ENCODE measurements around the gene GABRB2. TPM values are rescaled to one million over a fixed set of nuclear protein-coding genes. Genes with fewer than 3 reads are reported as not detected.
"Not testable (repeated sequence)": the region's sequence is repeated elsewhere in the genome, so short reads cannot be mapped to it uniquely, and the experiment has no call there.

GABRB2 gene
- total RNA-seq, 1 experiment from 2014 or later, result not detected

DNA sequence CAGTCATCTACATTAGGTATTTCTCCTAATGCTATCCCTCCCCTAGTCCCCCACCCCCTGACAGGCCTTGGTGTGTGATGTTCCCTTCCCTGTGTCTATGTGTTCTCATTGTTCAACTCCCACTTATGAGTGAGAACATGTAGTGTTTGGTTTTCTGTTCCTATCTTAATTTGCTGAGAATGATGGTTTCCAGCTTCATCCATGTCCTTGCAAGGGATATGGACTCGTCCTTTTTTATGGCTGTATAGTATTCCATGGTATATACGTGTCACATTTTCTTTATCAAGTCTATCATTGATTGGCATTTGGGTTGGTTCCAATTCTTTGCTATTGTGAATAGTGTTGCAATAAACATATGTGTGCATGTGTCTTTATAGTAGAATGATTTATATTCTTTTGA, 249.1 kb downstream of the GABRB2 start:
- H3K36me3 ChIP-seq, H3K9me3 ChIP-seq, H3K4me3 ChIP-seq, DNase-seq, H3K27me3 ChIP-seq: not testable (repeated sequence)

DNA sequence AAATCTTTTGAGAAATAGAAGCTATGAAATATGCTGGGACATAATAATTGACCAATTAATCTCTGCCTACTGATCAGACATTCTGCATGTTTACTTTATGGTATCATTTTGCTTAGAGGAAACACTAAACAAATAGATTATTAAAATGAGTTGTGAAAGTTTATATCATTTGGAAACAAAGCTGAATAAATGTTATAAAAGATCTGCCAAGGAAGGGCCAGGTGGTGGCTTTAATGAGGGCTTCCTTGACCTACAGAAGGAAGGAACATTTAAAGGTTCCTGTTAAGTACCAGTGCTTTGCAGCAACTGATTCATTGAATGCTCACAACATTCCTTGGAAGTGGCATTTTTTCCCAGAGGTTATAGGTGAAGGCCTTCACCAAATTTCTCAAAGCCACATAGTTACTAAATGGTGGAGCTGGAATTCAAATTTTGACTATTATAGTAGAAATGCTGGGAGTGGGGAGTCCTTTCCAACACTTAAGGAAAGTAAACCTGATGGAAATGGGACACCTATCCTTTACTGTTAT, 250.7 kb downstream of the GABRB2 start:
- Histone ChIP-seq H3K9me3 (no peaks in the 10 kb centered on the region), H3K4me3 (no peak overlapping the region), H3K36me3 (no peaks in the 10 kb centered on the region), H3K27me3 (no peaks in the 10 kb centered on the region)
- DNase-seq, result no peak

DNA sequence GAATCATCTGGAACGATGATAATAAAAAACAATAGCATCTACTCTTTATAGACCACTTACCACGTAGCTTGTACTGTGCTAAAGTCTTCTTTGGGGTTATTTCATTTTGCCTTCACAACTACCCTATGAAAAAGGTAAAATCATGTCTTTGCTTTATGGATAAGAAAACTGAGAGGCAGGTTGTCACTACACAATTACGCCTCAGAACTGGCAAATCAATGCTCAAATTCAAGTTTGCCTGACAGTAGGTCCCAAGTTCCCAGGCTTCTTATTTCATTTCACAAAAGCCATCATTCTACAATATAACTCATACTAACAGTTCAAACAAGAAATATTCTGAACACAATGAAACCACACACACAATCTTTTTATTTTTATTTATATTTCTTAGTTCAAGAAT, 258.5 kb downstream of the GABRB2 start:
- H3K9me3 ChIP-seq, result no peaks in the 10 kb centered on the region

DNA sequence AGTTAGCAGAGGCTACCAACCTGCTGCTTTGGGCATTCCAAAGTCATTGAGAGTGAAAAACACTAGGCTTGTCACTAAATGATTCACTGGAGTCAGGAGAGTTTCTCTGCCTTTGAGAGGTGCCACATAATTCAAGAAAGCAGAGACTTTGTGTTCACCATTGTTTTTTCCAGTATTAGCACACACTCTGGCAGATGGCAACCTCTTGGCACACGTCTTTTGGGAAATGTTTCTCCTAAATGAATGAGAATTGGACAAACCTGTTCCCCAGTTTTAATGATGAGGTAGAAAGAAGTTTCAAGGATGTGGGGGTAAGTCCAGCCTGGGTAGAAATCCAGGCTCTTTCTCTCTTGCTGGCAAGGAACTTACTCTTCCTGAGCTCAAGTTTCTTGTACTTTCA, 259.1 kb downstream of the GABRB2 start:
- Histone ChIP-seq H3K9me3 (no peaks in the 10 kb centered on the region), H3K36me3 (no peaks in the 10 kb centered on the region), H3K27me3 (no peaks in the 10 kb centered on the region; the same call in 1 of the 2 replicates), H3K4me3 (no peak overlapping the region)
- no peak for DNase-seq

More for the DNA sequence above, 258.5 kb downstream of the GABRB2 start:
- Histone ChIP-seq H3K27me3 (no peaks in the 10 kb centered on the region; the same call in 1 of the 2 replicates), H3K4me3 (no peak overlapping the region), H3K36me3 (no peaks in the 10 kb centered on the region)
- no peak for DNase-seq

DNA sequence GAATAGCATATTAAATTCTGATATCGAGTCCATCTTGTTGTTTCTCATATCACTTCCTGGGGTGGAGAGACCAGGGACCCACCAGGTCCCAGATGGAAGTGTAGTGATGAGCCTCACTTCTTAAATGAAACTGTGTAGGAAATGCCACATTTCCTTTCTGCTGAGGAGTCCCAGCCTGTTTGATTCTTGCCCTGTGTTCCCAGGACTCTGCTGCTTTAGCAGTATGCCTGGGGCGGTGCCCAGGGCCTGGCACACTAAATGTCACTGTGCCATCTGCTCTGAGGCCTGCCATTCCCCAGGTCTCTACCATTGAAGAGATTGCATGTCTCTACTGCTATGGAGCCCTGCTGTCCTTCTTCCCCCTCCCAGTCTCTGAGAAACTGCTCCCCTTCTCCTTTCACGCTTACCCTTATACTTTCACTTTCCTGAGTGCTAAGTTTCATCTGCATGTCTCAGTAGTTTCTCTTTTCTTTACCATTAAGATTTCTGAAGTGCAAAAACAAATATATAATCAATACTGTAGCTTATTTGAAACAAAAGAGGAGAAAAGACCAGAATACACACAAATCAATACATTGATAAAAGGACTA, 260.4 kb downstream of the GABRB2 start:
- no peaks in the 10 kb centered on the region; the same call in 1 of the 2 replicates for H3K27me3 ChIP-seq
- no peak for DNase-seq

DNA sequence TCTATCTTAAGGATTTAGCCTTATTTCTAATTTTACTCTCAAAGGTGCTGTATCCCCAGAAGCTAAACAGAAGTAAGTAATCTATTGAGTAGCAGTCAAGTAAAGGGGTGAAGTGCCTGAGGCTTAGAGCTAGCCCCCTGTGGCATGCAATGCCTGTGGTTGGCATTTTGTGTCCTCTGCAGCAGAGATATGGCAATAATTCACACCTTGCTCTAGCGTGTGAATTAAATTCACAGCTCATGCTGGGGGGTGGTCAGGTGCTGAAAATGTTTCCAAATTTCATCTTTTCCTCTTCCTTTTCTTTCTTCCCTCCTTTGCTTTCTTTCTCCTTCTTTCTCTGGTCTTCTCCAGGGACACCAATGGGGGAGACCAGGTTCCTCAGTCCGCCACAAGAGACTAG, 262.1 kb downstream of the GABRB2 start:
- Histone ChIP-seq H3K9me3 (no peaks in the 10 kb centered on the region), H3K36me3 (no peaks in the 10 kb centered on the region), H3K4me3 (no peak overlapping the region), H3K27me3 (no peaks in the 10 kb centered on the region; the same call in 1 of the 2 replicates)
- no peak for DNase-seq

More for the DNA sequence above, 260.4 kb downstream of the GABRB2 start:
- H3K9me3 ChIP-seq, result no peaks in the 10 kb centered on the region
- no peak overlapping the region for H3K4me3 ChIP-seq
- no peaks in the 10 kb centered on the region for H3K36me3 ChIP-seq

DNA sequence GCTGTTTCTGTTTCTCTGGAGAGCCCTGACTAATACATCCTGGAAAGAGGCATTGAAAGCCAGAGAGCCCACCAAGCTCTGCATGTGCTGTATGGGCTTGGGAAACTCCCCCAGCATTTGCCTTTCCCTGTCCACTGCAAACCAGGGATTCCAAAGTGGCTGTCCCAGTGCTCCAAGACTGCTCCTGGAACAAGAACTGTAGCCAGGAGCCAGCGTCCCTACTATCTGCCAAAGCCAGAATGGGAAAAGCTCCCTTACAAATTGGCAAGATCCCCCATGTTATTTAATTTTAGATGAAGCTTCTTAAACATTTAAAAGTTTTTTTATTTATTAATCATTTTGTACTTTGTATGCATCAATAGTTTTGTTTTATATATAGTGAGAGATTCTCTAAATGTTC, 263.2 kb downstream of the GABRB2 start:
- Histone ChIP-seq H3K4me3 (no peak overlapping the region), H3K36me3 (no peaks in the 10 kb centered on the region), H3K27me3 (no peaks in the 10 kb centered on the region), H3K9me3 (no peaks in the 10 kb centered on the region)
- no peak for DNase-seq

DNA sequence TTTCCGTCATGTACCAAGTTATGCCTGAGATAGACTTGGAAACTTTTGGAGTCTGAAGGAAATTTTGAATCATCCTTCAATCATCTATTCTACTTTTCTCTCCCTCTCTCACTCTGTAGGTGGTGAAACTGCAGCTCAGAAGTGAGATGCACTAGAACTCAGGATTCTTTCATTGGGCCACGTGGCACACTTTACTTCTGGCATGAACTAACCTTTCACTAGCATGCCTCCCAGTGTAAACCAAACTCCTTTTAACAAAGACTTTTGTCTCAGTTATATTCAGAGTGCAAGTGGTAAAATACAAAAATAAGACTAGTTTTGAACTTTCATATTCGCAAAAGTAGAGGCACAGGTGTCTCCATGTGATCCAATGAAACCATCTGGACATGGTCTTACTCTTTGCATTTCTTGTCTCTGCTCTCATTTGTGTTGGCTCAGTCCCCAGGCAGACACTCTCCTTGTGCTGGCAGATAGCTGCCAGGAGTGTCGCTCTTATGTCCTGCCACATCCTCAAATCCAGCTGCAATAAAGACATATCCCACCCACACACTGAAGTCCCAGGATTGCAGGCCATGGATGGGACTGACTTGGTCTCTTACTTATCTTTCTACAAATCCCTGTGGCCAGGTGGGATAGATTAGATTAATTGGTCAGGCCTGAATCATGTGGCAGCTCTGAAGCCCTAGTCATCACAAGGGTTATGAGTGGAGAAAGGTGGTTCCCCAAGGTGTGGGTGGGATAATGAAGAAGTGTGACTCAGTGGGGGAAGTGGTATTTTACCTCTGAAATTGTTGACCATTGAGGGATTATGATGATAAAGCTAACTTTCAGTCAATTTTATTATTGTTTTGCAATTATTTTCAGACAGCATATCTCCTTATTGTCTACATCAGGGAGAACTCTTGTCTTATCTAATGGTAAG, 267.5 kb downstream of the GABRB2 start:
- Histone ChIP-seq H3K27me3 (no peaks in the 10 kb centered on the region), H3K36me3 (no peaks in the 10 kb centered on the region), H3K9me3 (no peaks in the 10 kb centered on the region), H3K4me3 (no peak overlapping the region)
- DNase-seq, result no peak

DNA sequence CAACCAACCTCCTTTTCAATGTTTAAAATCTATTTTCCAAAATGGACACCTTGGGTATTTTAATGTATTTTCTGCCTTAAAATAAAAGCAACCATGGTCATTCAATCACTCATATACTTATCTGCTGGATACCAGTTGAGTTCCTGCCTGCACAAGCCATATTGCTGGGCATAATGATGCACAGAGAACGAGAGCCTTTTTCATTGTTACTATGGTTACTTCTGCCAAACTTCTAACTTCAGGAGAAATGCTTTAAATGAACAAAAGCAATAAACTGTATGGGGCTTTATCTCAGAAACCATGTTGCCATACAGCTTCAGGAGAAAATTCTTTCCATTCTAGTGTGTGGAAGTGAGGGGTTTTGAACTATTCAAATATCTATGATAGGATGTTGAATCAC, 269.5 kb downstream of the GABRB2 start:
- no peaks in the 10 kb centered on the region for H3K9me3 ChIP-seq
- no peaks in the 10 kb centered on the region for H3K27me3 ChIP-seq
- DNase-seq, result no peak
- H3K36me3 ChIP-seq, result no peaks in the 10 kb centered on the region
- H3K4me3 ChIP-seq, result no peak overlapping the region

DNA sequence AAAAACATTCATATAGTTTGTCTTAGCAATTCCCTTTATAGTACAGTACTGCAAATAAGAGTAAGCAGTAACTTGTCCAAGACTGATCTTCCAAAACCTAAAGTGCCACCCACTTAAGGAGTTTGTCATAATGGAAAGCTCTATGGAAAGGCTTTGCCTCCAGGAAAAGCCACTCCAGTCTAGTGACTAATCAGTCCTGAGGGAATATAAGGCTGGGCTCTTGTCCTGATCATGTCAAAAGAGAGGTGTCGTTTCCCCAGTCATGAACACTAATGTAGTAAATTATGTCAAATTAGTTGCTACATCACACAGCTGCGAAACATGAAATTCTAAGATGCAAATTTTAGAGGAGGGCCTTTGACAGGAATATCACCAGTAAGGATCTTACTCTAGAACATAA, 271.6 kb downstream of the GABRB2 start:
- DNase-seq, result no peak
- Histone ChIP-seq H3K9me3 (no peaks in the 10 kb centered on the region), H3K36me3 (no peaks in the 10 kb centered on the region), H3K27me3 (no peaks in the 10 kb centered on the region), H3K4me3 (no peak overlapping the region)

DNA sequence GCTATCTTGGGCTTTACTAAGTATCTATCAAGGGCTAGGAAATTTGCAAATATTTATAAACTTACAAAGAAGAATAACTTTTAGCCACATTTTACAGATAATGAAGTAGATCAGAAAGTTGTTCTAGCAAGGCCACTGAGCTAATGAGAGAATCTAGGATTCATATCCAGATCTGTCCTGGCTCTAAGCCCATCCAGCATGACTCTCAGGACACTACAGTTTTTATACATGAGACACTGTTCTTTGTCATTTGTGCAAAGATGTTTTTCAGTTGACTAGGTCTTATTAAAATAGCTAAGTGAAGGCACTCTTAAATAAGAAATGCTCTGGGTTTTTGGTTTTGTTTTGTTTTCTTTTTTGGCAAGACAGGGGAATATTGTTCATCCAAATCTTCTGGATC, 273.1 kb downstream of the GABRB2 start:
- DNase-seq, result no peak
- Histone ChIP-seq H3K36me3 (no peaks in the 10 kb centered on the region), H3K27me3 (no peaks in the 10 kb centered on the region), H3K9me3 (no peaks in the 10 kb centered on the region), H3K4me3 (no peak overlapping the region)

DNA sequence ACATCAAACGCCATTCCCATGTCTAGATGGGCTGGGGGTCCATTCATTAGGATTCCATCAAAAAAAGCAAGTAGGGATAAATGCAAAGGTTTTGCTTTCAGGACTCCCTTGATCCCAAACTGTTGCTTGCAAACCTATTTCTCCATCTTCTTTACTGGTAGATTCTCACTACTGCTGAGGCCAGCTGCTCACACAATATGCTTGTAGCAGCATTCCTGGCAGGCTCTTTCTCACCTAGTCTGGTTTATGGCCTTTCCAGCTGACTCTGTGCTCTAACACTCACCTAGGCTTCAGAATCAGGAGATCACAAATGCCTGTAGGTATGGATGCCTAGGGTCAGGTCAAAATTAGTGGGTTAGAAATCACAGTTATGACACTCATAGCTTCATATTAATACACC, 274.7 kb downstream of the GABRB2 start:
- no peak for DNase-seq
- H3K4me3 ChIP-seq, result no peak overlapping the region
- H3K9me3 ChIP-seq, result no peaks in the 10 kb centered on the region
- no peaks in the 10 kb centered on the region for H3K27me3 ChIP-seq
- no peaks in the 10 kb centered on the region for H3K36me3 ChIP-seq

DNA sequence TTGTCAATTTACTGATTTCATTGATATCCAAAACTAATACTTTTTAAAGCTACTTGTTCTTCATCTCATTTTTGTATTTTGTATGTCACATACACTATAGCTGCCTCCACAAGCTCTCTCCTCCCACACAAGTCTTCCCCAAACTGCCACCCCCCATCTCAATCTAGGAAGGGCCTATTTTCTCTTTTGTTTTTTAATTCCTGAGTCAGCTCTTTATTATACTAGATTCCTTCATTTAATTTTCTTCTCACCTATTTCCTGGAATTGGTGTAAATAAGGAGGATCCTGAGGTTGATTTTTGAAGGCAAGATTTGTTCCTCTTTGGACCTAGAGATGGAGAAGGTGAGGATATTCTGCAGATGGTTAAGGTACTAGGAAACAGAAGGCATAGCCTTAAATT, 277.4 kb downstream of the GABRB2 start:
- no peaks in the 10 kb centered on the region for H3K27me3 ChIP-seq
- no peaks in the 10 kb centered on the region for H3K9me3 ChIP-seq
- DNase-seq, result no peak

DNA sequence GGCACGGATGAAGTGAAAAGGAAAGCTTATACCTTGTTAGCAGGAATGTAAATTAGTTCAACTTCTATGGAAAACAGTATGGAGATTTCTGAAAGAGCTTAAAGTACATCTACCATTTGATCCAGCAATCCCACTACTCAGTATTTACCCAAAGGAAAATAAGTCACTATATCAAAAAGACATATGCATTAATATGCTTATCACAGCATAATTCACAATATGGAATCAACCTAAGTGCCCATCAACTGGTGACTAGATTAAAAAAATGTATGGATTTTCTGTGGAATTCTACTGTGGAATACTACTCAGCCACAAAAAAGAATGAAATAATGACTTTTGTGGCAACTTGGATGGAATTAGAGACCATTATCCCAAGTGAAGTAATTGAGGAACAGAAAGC, 279.6 kb downstream of the GABRB2 start:
- Histone ChIP-seq H3K36me3 (no peaks in the 10 kb centered on the region), H3K9me3 (no peaks in the 10 kb centered on the region), H3K27me3 (no peaks in the 10 kb centered on the region), H3K4me3 (no peak overlapping the region)
- DNase-seq, result no peak

More for the DNA sequence above, 277.4 kb downstream of the GABRB2 start:
- H3K4me3 ChIP-seq, result no peak overlapping the region
- no peaks in the 10 kb centered on the region for H3K36me3 ChIP-seq

DNA sequence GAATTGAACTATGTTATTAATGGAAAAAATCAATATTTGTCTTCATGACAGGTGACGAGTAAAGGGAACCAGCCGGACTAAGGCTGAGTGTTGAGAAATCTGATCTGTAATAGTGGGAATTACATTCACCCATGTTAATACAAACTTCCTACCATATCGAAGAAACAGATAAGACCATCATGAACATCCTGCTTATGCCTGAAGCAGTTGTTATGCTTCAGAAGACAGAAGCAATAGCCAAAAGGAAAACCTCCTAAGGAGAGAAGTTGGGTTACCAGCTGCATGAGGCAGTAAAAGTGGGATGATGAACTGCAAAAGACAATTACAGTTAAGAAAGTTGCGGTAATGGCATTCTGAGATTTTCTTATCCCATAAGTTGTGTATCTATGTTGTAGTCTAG, 281.5 kb downstream of the GABRB2 start:
- no peak overlapping the region for H3K4me3 ChIP-seq
- H3K36me3 ChIP-seq, result no peaks in the 10 kb centered on the region
- no peaks in the 10 kb centered on the region for H3K27me3 ChIP-seq
- no peaks in the 10 kb centered on the region for H3K9me3 ChIP-seq
- no peak for DNase-seq

DNA sequence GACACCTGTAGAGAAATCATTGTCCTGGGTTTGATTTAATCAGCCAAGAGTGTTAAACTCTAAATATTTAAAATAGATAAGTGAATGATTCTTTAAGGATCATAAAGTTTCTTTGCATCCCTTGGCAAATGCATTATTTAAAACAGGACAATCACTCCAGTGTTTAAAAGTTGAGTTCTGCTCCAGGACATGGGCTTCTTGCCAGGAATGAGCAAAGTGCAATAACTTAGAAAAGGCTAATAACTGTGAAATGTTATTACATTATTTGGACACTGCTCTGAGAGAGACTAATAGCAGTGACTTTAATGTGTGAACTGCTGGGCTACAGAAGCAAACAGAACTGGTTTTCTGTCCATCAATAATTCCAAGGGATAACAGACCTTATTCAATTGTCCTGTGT, 283.3 kb downstream of the GABRB2 start:
- no peak overlapping the region for H3K4me3 ChIP-seq
- no peaks in the 10 kb centered on the region for H3K36me3 ChIP-seq
- no peaks in the 10 kb centered on the region for H3K27me3 ChIP-seq
- no peaks in the 10 kb centered on the region for H3K9me3 ChIP-seq
- no peak for DNase-seq

DNA sequence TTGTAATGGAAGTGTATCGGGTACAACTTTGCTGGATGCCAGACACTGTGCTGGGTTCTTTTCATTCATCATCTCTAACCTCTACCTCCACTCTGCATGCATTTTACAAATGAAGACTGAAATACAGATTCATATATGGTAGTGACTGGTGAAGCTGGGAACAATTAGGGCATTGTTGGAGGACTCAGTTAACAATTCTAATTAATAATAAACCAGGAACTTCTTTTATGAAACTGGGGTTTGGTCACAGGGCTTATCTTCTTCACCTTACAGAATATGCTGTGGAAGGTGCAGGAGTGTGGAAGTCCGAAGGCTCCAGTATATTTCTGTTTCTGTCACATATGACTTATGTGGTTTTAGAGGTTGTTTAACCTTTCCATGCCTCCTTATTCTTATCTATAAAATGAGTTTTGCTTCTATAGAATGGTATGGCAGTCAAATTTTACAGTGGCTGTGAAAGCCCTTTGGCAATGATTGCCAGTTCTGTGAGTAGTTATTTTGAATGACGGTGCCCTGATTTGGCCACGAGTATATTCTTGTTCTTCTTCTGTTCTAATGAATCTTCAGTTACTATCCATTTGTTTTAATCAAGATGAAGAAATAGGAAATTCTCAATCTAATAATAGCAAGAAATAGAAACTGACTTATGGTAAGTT, 284.7 kb downstream of the GABRB2 start:
- H3K27me3 ChIP-seq, result 0 out of 2 replicates have a peak, but pooled peaks cover 3% of the 10 kb centered on the region
- H3K4me3 ChIP-seq, result no peak overlapping the region
- H3K9me3 ChIP-seq, result no peaks in the 10 kb centered on the region
- no peaks in the 10 kb centered on the region for H3K36me3 ChIP-seq
- DNase-seq, result no peak
